ENCODE data around the gene SLC48A1. TPM values are rescaled to one million over a fixed set of nuclear protein-coding genes. Genes with fewer than 3 reads are reported as not detected.
A peak's percentile ranks its signal among the peaks of the same experiment; 100 is the strongest.

The SLC48A1 gene
- total RNA-seq, 1 experiment from 2014 or later = 20.0 TPM

- no peak overlapping the region for H2AFZ ChIP-seq (ENCODE audit: low read depth, low read length, poor library complexity, severe bottlenecking)
- intact Hi-C loops (cut with micrococcal nuclease) = loop anchor here (10.0 kb wide), 1 partner anchor 739 kb away; no protein-coding TSS in a partner anchor
- ATAC-seq = no peak
These were observed 981 bp downstream of the SLC48A1 start for GRCh38 chr12:47773858-47774580.

GRCh38 chr12:47774663-47775062 is 1.6 kb downstream of the SLC48A1 start:
- intact Hi-C loops (cut with micrococcal nuclease) = loop anchor here (5.0 to 10.0 kb wide), 2 partner anchors 63 to 740 kb away; no protein-coding TSS in a partner anchor
- TF ChIP-seq YY1 (IDR thresholded peaks at IDR 0.05; ENCODE audit: extremely low read depth, insufficient replicate concordance, low read depth, low read length) (no peak), SP1 (IDR thresholded peaks at IDR 0.05; ENCODE audit: low read depth) (no peak), ZBTB33 (IDR thresholded peaks at IDR 0.05; ENCODE audit: extremely low read depth, insufficient replicate concordance, low read length) (no peak), MAX (IDR thresholded peaks at IDR 0.05) (no peak), RAD21 (IDR thresholded peaks at IDR 0.05; ENCODE audit: low read depth) (no peak), EGR1 (IDR thresholded peaks at IDR 0.05; ENCODE audit: low read depth) (no peak), ZNF274 (IDR thresholded peaks at IDR 0.05; ENCODE audit: low read depth, low read length) (no peak), SRF (IDR thresholded peaks at IDR 0.05; ENCODE audit: low read depth) (no peak)
- no peaks in the 10 kb centered on the region for H4K20me1 ChIP-seq (ENCODE audit: insufficient read depth)
- POLR2A ChIA-PET = no interaction called here
- H3K4me3 ChIP-seq (replicated peaks in 1 of 2; ENCODE audit: low read depth in 1 of 2, low read length in 2 of 2) = peak overlapping the region in 1 of 2 experiments; percentile 91; a peak in 1 of 4 replicates
- H3K9me2 ChIP-seq (ENCODE audit: insufficient read depth) = no peaks in the 10 kb centered on the region
- CTCF ChIA-PET = interaction anchor here (4.5 kb wide), 1 partner anchor 63 kb away, joined by 25 read pairs; no protein-coding TSS in a partner anchor
- H3K27ac ChIP-seq (ENCODE audit: low read depth, low read length) = no peak overlapping the region
- H2AFZ ChIP-seq (ENCODE audit: low read depth, low read length, poor library complexity, severe bottlenecking) = no peak overlapping the region
- BruUV-seq (replicated peaks) = no TSS peak
- peaks cover 19 to 51% of the 10 kb centered on the region in 2 experiments for H3K4me1 ChIP-seq (ENCODE audit: control insufficient read depth in 1 of 2, insufficient read depth in 2 of 2, low read length in 2 of 2)
- H3K36me3 ChIP-seq (ENCODE audit: control insufficient read depth in 1 of 2, insufficient read depth in 2 of 2, low read length in 2 of 2) = no peaks in the 10 kb centered on the region
- no peaks in the 10 kb centered on the region for H3K9me3 ChIP-seq (ENCODE audit: control insufficient read depth in 1 of 2, insufficient read depth in 1 of 2, low read depth in 1 of 2, low read length in 2 of 2)
- H3K9ac ChIP-seq (ENCODE audit: low read length) = no peak overlapping the region
- H3K79me2 ChIP-seq (ENCODE audit: insufficient read depth, low read length) = peaks cover 24% of the 10 kb centered on the region
- RAD21 ChIA-PET (ENCODE audit: low non-redundant PET in 1 of 2, low total read pairs in 2 of 2, uncharacterized antibody in 2 of 2, unreplicated experiment in 2 of 2) = no interaction called here
- ATAC-seq = no peak
- peak overlapping the region; percentile 99 for H3K4me2 ChIP-seq (ENCODE audit: low read length)
- no peak for DNase-seq (ENCODE audit: low read depth, low spot score)
- no peaks in the 10 kb centered on the region for H3K27me3 ChIP-seq (ENCODE audit: insufficient read depth, low read length)

More at GRCh38 chr12:47773858-47774580, 981 bp downstream of the SLC48A1 start:
- Histone ChIP-seq H3K9me2 (ENCODE audit: insufficient read depth) (no peaks in the 10 kb centered on the region), H3K4me1 (ENCODE audit: control insufficient read depth in 1 of 2, insufficient read depth in 2 of 2, low read length in 2 of 2) (peaks cover 21 to 56% of the 10 kb centered on the region in 2 experiments), H3K27ac (ENCODE audit: low read depth, low read length) (peak overlapping the region; percentile 58; the same call in 1 of the 2 replicates), H3K4me2 (ENCODE audit: low read length) (peak overlapping the region; percentile 99), H3K27me3 (ENCODE audit: insufficient read depth, low read length) (no peaks in the 10 kb centered on the region), H4K20me1 (ENCODE audit: insufficient read depth) (no peaks in the 10 kb centered on the region), H3K4me3 (replicated peaks in 1 of 2; ENCODE audit: low read depth in 1 of 2, low read length in 2 of 2) (peak overlapping the region; percentile 71 to 91), H3K9me3 (ENCODE audit: control insufficient read depth in 1 of 2, insufficient read depth in 1 of 2, low read depth in 1 of 2, low read length in 2 of 2) (no peaks in the 10 kb centered on the region), H3K36me3 (ENCODE audit: control insufficient read depth in 1 of 2, insufficient read depth in 2 of 2, low read length in 2 of 2) (no peaks in the 10 kb centered on the region), H3K9ac (ENCODE audit: low read length) (peak overlapping the region; percentile 76), H3K79me2 (ENCODE audit: insufficient read depth, low read length) (peaks cover 24% of the 10 kb centered on the region)
- TF ChIP-seq MAX (IDR thresholded peaks at IDR 0.05) (0 out of 2 replicates have a peak, but pooled peaks have one; percentile 16), YY1 (IDR thresholded peaks at IDR 0.05; ENCODE audit: extremely low read depth, insufficient replicate concordance, low read depth, low read length) (no peak), SP1 (IDR thresholded peaks at IDR 0.05; ENCODE audit: low read depth) (no peak)
- ChIA-PET RAD21 (ENCODE audit: low non-redundant PET in 1 of 2, low total read pairs in 2 of 2, uncharacterized antibody in 2 of 2, unreplicated experiment in 2 of 2) (interaction anchor here in 1 of 2 experiments (1.8 kb wide), 1 partner anchor 64 kb away, joined by 6 read pairs; no protein-coding TSS in a partner anchor), POLR2A (interaction anchor here (1.4 kb wide), 1 partner anchor 30 kb away, joined by 5 read pairs; no protein-coding TSS in a partner anchor), CTCF (interaction anchor here (2.5 to 4.5 kb wide), 2 partner anchors 32 to 64 kb away, joined by 15 to 25 read pairs; no protein-coding TSS in a partner anchor)
- no peak for DNase-seq (ENCODE audit: low read depth, low spot score)
- BruUV-seq (replicated peaks) = no TSS peak
